Mammary epithelial cell (primary cell): ENCODE data around the gene ABTB1.

Source experiments
- CTCF ChIP-seq, 2 donors: IDR thresholded peaks in 1 of 2; conservative IDR thresholded peaks in 1 of 2; 2 replicates each; pipeline ENCODE4 v1.5.1; 2011 to 2012; ENCODE audit warnings: inconsistent platforms in 2 of 2, low read length in 2 of 2, mild to moderate bottlenecking in 2 of 2, control low read depth in 1 of 2, low read depth in 1 of 2; ENCODE audit not compliant: insufficient read depth in 1 of 2; ENCODE audit errors: extremely low read depth in 1 of 2
- EZH2 ChIP-seq: IDR thresholded peaks from 2 replicates; pipeline ENCODE4 v1.6.1; 2012; ENCODE audit warnings: low read length, inconsistent platforms, borderline replicate concordance

- TF ChIP-seq CTCF (conservative IDR thresholded peaks at IDR 0.05 in 1 of 2, IDR thresholded peaks at IDR 0.05 in 1 of 2; ENCODE audit: extremely low read depth in 1 of 2, insufficient read depth in 1 of 2, low read depth in 1 of 2, low read length in 2 of 2), result no peak
- TF ChIP-seq EZH2, result no peak
Measured at GRCh38 chr3:127729556-127730056, 56.9 kb downstream of the ABTB1 start.
